SK-N-SH (cell line): ENCODE measurements around the gene TP63. TPM values are rescaled to one million over a fixed set of nuclear protein-coding genes. Genes with fewer than 3 reads are reported as not detected.

Experiments used
- CTCF ChIA-PET: fragments of 300-600, 350-600 bp; formaldehyde crosslinking; extraction: SDS; loops from one replicate; lab custom pipeline; 2021; lab: Yijun Ruan, JAX
- POLR2A ChIA-PET: fragments of 350-600 bp; sonication (Branson Sonifier 250); formaldehyde crosslinking; extraction: SDS; loops from one replicate; lab custom pipeline; 2020; ENCODE audit warnings: antibody characterized with exemption, inconsistent platforms; lab: Yijun Ruan, JAX
- DNase-seq: peaks from one replicate; pipeline ENCODE4 v3.0.0; 2012
- H2AFZ ChIP-seq: fragments of 200-600 bp; sonication (generic); 2 replicates; pipeline ENCODE4 v1.8.1; 2016; ENCODE audit warnings: antibody characterized with exemption, mild to moderate bottlenecking, low read depth
- H3F3A ChIP-seq: fragments of 200-600 bp; sonication (generic); replicated peaks from 2 replicates; pipeline ENCODE3; 2016; ENCODE audit warnings: antibody characterized with exemption, mild to moderate bottlenecking; ENCODE audit not compliant: insufficient read depth
- H3K27ac ChIP-seq, 2 experiments: fragments of 200-500 bp in 1 of 2; fragments of 200-600 bp in 1 of 2; sonication (Bioruptor generic) in 1 of 2; sonication (generic), shearing (Covaris generic) in 1 of 2; 2 replicates each; pipeline versions ENCODE4 v1.5.1 to v1.6.1; 2014 to 2016; ENCODE audit warnings: low read depth in 2 of 2, inconsistent platforms in 1 of 2, low read length in 1 of 2, mild to moderate bottlenecking in 1 of 2, mixed read lengths in 1 of 2
- H3K27me3 ChIP-seq: fragments of 200-600 bp; sonication (generic), shearing (Covaris generic); 2 replicates; pipeline ENCODE4 v1.6.1; 2016; ENCODE audit warnings: mixed run types; ENCODE audit not compliant: insufficient read depth
- H3K36me3 ChIP-seq, 2 experiments: fragments of 200-500 bp in 1 of 2; fragments of 200-600 bp in 1 of 2; sonication (Bioruptor generic) in 1 of 2; sonication (generic) in 1 of 2; replicated peaks in 1 of 2; 2 replicates each; pipeline versions ENCODE3 to v1.5.1; 2014 to 2016; ENCODE audit warnings: low read length in 1 of 2, mild to moderate bottlenecking in 1 of 2; ENCODE audit not compliant: insufficient read depth in 2 of 2, control insufficient read depth in 1 of 2
- H3K4me1 ChIP-seq, 2 experiments: fragments of 200-500 bp in 1 of 2; fragments of 200-600 bp in 1 of 2; sonication (Bioruptor generic) in 1 of 2; sonication (generic), shearing (Covaris generic) in 1 of 2; 2 replicates each; pipeline versions ENCODE4 v1.5.1 to v1.6.1; 2014 to 2016; ENCODE audit warnings: low read depth in 1 of 2, low read length in 1 of 2, mixed run types in 1 of 2; ENCODE audit not compliant: insufficient read depth in 2 of 2, control insufficient read depth in 1 of 2
- H3K4me2 ChIP-seq: fragments of 200-600 bp; sonication (generic), shearing (Covaris generic); 2 replicates; pipeline ENCODE4 v1.6.1; 2017; ENCODE audit warnings: mixed run types
- H3K4me3 ChIP-seq, 2 experiments: fragments of 200-500 bp in 1 of 2; fragments of 200-600 bp in 1 of 2; sonication (Bioruptor generic) in 1 of 2; sonication (generic), shearing (Covaris generic) in 1 of 2; 2 replicates each; pipeline versions ENCODE4 v1.5.1 to v1.8.1; 2014 to 2016; ENCODE audit warnings: low read depth in 2 of 2, inconsistent platforms in 1 of 2, low read length in 1 of 2, mild to moderate bottlenecking in 1 of 2, mixed read lengths in 1 of 2, moderate library complexity in 1 of 2
- H3K79me2 ChIP-seq: fragments of 200-600 bp; sonication (generic); 2 replicates; pipeline ENCODE4 v1.8.1; 2017; ENCODE audit warnings: mild to moderate bottlenecking; ENCODE audit not compliant: insufficient read depth
- H3K9ac ChIP-seq: fragments of 200-600 bp; sonication (generic); 2 replicates; pipeline ENCODE4 v1.6.1; 2017; ENCODE audit warnings: mixed run types
- H3K9me2 ChIP-seq: fragments of 200-600 bp; sonication (generic); 2 replicates; pipeline ENCODE4 v1.6.1; 2017; ENCODE audit warnings: mixed run types
- H3K9me3 ChIP-seq: fragments of 200-600 bp; sonication (generic); 2 replicates; pipeline ENCODE4 v1.6.1; 2017; ENCODE audit warnings: mixed run types, mild to moderate bottlenecking, moderate library complexity
- H4K20me1 ChIP-seq: fragments of 200-600 bp; sonication (generic); 2 replicates; pipeline ENCODE4 v1.6.1; 2017; ENCODE audit warnings: mild to moderate bottlenecking, mixed run types; ENCODE audit not compliant: insufficient read depth
- CTCF ChIP-seq: fragments of 200-600 bp; sonication (generic); IDR thresholded peaks from 2 replicates; pipeline ENCODE4 v1.6.1; 2017; ENCODE audit warnings: antibody characterized with exemption, mild to moderate bottlenecking, moderate library complexity
- EP300 ChIP-seq, 2 experiments: IDR thresholded peaks; 2 replicates each; pipeline versions ENCODE4 v1.4.0 to v1.6.1; 2012; ENCODE audit warnings: borderline replicate concordance in 1 of 2, low read depth in 1 of 2, low read length in 1 of 2
- EZH2phosphoT487 ChIP-seq: fragments of 200-600 bp; sonication (generic); IDR thresholded peaks from 2 replicates; pipeline ENCODE4 v1.6.1; 2017; ENCODE audit warnings: low read depth, mixed run types, mild to moderate bottlenecking, antibody characterized with exemption, moderate library complexity, borderline replicate concordance
- FOSL2 ChIP-seq: IDR thresholded peaks from 2 replicates; pipeline ENCODE4 v1.4.0; 2012; ENCODE audit warnings: low read depth, mild to moderate bottlenecking, moderate library complexity, borderline replicate concordance
- FOXM1 ChIP-seq: IDR thresholded peaks from 2 replicates; pipeline ENCODE4 v1.4.0; 2012; ENCODE audit warnings: low read depth, mild to moderate bottlenecking
- GATA2 ChIP-seq: sonication (generic); formaldehyde crosslinking; IDR thresholded peaks from 2 replicates; pipeline ENCODE4 v1.5.0; 2020; ENCODE audit warnings: mild to moderate bottlenecking, missing genetic modification reagents
- IRF3 ChIP-seq: fragments of 150-350 bp; IDR thresholded peaks from 2 replicates; pipeline ENCODE4 v1.6.1; 2016; ENCODE audit warnings: mild to moderate bottlenecking, low read depth, low read length
- JUND ChIP-seq: IDR thresholded peaks from 2 replicates; pipeline ENCODE4 v1.4.0; 2012
- NFIC ChIP-seq: IDR thresholded peaks from 2 replicates; pipeline ENCODE4 v1.4.0; 2012; ENCODE audit warnings: borderline replicate concordance
- NRF1 ChIP-seq: IDR thresholded peaks from 2 replicates; pipeline ENCODE4 v1.6.1; 2012; ENCODE audit warnings: low read depth, mild to moderate bottlenecking, low read length
- RAD21 ChIP-seq: IDR thresholded peaks from 2 replicates; pipeline ENCODE4 v1.6.1; 2012; ENCODE audit warnings: mild to moderate bottlenecking, low read length
- REST ChIP-seq: IDR thresholded peaks from 2 replicates; pipeline ENCODE4 v1.6.1; 2012; ENCODE audit warnings: mild to moderate bottlenecking, low read depth, low read length, moderate library complexity
- SIN3A ChIP-seq: IDR thresholded peaks from 2 replicates; pipeline ENCODE4 v1.6.1; 2012; ENCODE audit warnings: low read depth, mild to moderate bottlenecking, low read length, moderate library complexity, borderline replicate concordance
- SMC3 ChIP-seq: IDR thresholded peaks from 2 replicates; pipeline ENCODE4 v1.6.1; 2012; ENCODE audit warnings: low read depth, low read length, improper control_type of control experiment
- TAF1 ChIP-seq: IDR thresholded peaks from 2 replicates; pipeline ENCODE4 v1.6.1; 2012; ENCODE audit warnings: low read depth, mild to moderate bottlenecking, low read length, moderate library complexity, borderline replicate concordance
- TCF12 ChIP-seq: IDR thresholded peaks from 2 replicates; pipeline ENCODE4 v1.4.0; 2012
- YY1 ChIP-seq: IDR thresholded peaks from 2 replicates; pipeline ENCODE4 v1.4.0; 2012; ENCODE audit warnings: low read depth, mild to moderate bottlenecking
- ZBTB33 ChIP-seq: IDR thresholded peaks from 2 replicates; pipeline ENCODE4 v1.4.0; 2012; ENCODE audit warnings: low read depth, borderline replicate concordance
- WGBS: methylation state at CpG from one replicate; pipeline ENCODE4 v1.1.6; 2017; ENCODE audit warnings: low lambda C conversion rate; 5-methylcytosine and 5-hydroxymethylcytosine counted together
- polyA plus RNA-seq, 3 experiments: library from polyadenylated mRNA; depleted of rRNA; stranded (reverse); fragments of >200 nt; gene quantifications; 2 replicates each; pipeline ENCODE4 v1.2.3, GENCODE V29; 2012

TP63 gene
- polyA plus RNA-seq, 1 of the 3 experiments (the other 2 are of a cell fraction): not detected

GRCh38 chr3:189899186-189899585, 268.0 kb downstream of the TP63 start:
- Histone ChIP-seq H4K20me1 (no peaks in the 10 kb centered on the region), H3K79me2 (no peaks in the 10 kb centered on the region), H3K4me1 (no peaks in the 10 kb centered on the region), H2AFZ (no peak overlapping the region), H3K27me3 (no peaks in the 10 kb centered on the region), H3F3A (no peaks in the 10 kb centered on the region), H3K36me3 (no peaks in the 10 kb centered on the region), H3K9me3 (no peaks in the 10 kb centered on the region)
- WGBS: 33% methylated on average over 3 of the region's 3 CpGs
- POLR2A ChIA-PET: no interaction called here
- no peak for DNase-seq
- TF ChIP-seq REST (no peak), TCF12 (no peak), GATA2 (no peak), EP300 (IDR thresholded peaks at IDR 0.05; ENCODE audit: borderline replicate concordance in 1 of 2, low read depth in 1 of 2, low read length in 1 of 2) (no peak), EZH2phosphoT487 (no peak), FOXM1 (no peak), RAD21 (no peak), TAF1 (no peak), NRF1 (no peak), SMC3 (no peak), IRF3 (no peak), NFIC (no peak), FOSL2 (no peak), YY1 (no peak), JUND (no peak), SIN3A (no peak)
- TF ChIP-seq, all 33 proteins: peak for 0
- Histone ChIP-seq H3K9ac (no peak overlapping the region), H3K4me3 (no peak overlapping the region), H3K9me2 (0 out of 2 replicates have a peak, but pooled peaks cover 3% of the 10 kb centered on the region), H3K4me2 (no peak overlapping the region), H3K27ac (no peak overlapping the region)
- CTCF ChIA-PET: no interaction called here

- Histone ChIP-seq H3K36me3 (no peaks in the 10 kb centered on the region), H3K9ac (no peak overlapping the region), H3K79me2 (no peaks in the 10 kb centered on the region), H3K4me1 (no peaks in the 10 kb centered on the region), H3K9me3 (no peaks in the 10 kb centered on the region), H3K4me3 (no peak overlapping the region), H4K20me1 (no peaks in the 10 kb centered on the region), H3K4me2 (no peak overlapping the region), H3K27ac (no peak overlapping the region), H3K9me2 (0 out of 2 replicates have a peak, but pooled peaks cover under 1% of the 10 kb centered on the region), H3F3A (no peaks in the 10 kb centered on the region), H3K27me3 (no peaks in the 10 kb centered on the region), H2AFZ (no peak overlapping the region)
- ChIA-PET POLR2A (no interaction called here), CTCF (no interaction called here)
- 27% methylated on average over 5 of the region's 5 CpGs for WGBS
- TF ChIP-seq SIN3A: no peak
- TF ChIP-seq FOSL2: no peak
- no peak for TF ChIP-seq CTCF
- TF ChIP-seq RAD21: no peak
- TF ChIP-seq TAF1: no peak
- TF ChIP-seq SMC3: no peak
- no peak for TF ChIP-seq ZBTB33
- TF ChIP-seq GATA2: no peak
- no peak for DNase-seq
Measured at GRCh38 chr3:189900578-189900977, 269.4 kb downstream of the TP63 start.
